NCI-H82 (cell line): ENCODE measurements around the gene PGGHG.
A peak's percentile ranks its signal among the peaks of the same experiment; 100 is the strongest.
"Not testable (repeated sequence)": the region's sequence is repeated elsewhere in the genome, so short reads cannot be mapped to it uniquely, and the experiment has no call there.

Experiments used
- DNase-seq: peaks from one replicate; lab custom pipeline; 2025; lab: John Stamatoyannopoulos, UW

Gene PGGHG

GRCh38 chr11:285021-285893, 3.7 kb upstream of the PGGHG start:
- no peak for DNase-seq

- DNase-seq = no peak
These were observed 3.1 kb upstream of the PGGHG start for GRCh38 chr11:285894-286220.

GRCh38 chr11:286977-287820, 1.7 kb upstream of the PGGHG start:
- DNase-seq = not testable (repeated sequence)

- peak; percentile 10 for DNase-seq
These were observed 977 bp upstream of the PGGHG start for GRCh38 chr11:287821-288477.

- DNase-seq = no peak
These were observed 429 bp downstream of the PGGHG start for GRCh38 chr11:289398-289711.

GRCh38 chr11:289712-290620, 1.0 kb downstream of the PGGHG start:
- DNase-seq = no peak

GRCh38 chr11:290621-291231, 1.8 kb downstream of the PGGHG start:
- DNase-seq = no peak

GRCh38 chr11:291281-292210, 2.6 kb downstream of the PGGHG start:
- DNase-seq = no peak

- DNase-seq = no peak
These were observed 3.5 kb downstream of the PGGHG start for GRCh38 chr11:292211-293121.

- DNase-seq = no peak
These were observed 4.4 kb downstream of the PGGHG start for GRCh38 chr11:293271-293851.

GRCh38 chr11:293852-294661, 5.1 kb downstream of the PGGHG start:
- DNase-seq = no peak

- no peak for DNase-seq
These were observed 5.9 kb downstream of the PGGHG start for GRCh38 chr11:294780-295179.

- no peak for DNase-seq
These were observed 6.6 kb downstream of the PGGHG start for GRCh38 chr11:295351-296170.

- no peak for DNase-seq
These were observed 7.5 kb downstream of the PGGHG start for GRCh38 chr11:296171-297050.

GRCh38 chr11:297051-297585, 8.2 kb downstream of the PGGHG start:
- no peak for DNase-seq
